ENCODE data around the gene RTN4RL2.

The RTN4RL2 gene

GRCh38 chr11:57444362-57445121, 15.8 kb upstream of the RTN4RL2 start:
- TF ChIP-seq GATA3 (IDR thresholded peaks at IDR 0.05; ENCODE audit: low read depth, low read length) (no peak), GATA2 (IDR thresholded peaks at IDR 0.05; ENCODE audit: low read depth, low read length) (no peak)

DNA sequence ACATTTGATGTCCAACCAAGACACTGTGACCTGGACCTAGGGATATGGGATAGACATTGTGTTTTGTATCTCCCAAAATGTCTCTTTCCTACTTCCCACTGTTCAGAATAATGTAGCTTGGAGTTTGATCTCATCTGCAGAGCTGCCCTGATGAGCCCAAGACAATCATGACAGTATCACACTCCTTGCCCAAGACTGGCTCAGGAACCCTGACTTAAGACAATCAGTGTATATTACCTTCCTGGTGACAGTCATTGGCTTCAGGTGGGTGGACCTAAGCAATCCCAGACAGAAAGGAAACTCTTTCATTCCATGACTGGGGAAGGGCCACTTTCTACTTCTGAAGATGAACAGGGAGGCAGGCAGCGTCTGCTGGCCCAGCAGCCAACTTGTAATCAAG, 14.3 kb upstream of the RTN4RL2 start:
- no peak for TF ChIP-seq GATA2 (IDR thresholded peaks at IDR 0.05; ENCODE audit: low read depth, low read length)
- TF ChIP-seq GATA3 (IDR thresholded peaks at IDR 0.05; ENCODE audit: low read depth, low read length): no peak

- TF ChIP-seq GATA3 (IDR thresholded peaks at IDR 0.05; ENCODE audit: low read depth, low read length) (no peak), GATA2 (IDR thresholded peaks at IDR 0.05; ENCODE audit: low read depth, low read length) (no peak)
Observed at GRCh38 chr11:57453543-57454177, 6.7 kb upstream of the RTN4RL2 start.

DNA sequence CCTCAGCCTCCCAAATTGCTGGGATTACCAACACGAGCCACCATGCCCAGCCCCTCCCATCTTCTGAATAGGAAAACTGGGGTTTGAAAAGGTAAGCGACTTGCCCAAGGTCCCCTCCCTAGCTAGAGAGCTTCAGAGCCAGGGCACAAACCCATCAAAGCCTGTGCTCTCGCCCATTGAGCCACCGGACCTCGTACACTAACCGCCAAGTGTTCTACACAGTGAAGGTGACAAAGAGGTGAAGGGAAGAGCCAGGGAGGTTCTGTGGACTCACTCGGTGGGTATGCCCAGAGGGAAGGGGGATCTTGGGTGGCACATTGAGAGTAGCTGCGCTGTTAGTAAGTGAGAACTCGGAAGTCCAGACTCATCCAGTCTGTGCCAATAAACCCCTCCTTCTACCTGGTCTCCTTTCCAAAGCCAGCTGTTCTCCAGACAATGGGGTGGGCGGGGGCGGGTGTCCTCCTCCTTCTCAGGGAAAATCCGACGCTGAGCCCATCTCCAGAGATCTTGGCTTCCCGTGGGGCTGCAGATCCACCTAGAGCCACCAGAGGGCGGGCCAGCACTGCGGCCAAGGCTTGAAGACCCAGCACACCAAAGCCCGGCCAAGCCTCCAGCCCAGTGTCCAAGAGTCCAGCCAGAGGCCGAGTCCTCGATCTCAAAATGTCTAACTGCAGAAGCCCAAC, 3.2 kb upstream of the RTN4RL2 start:
- TF ChIP-seq GATA3 (IDR thresholded peaks at IDR 0.05; ENCODE audit: low read depth, low read length) (no peak), GATA2 (IDR thresholded peaks at IDR 0.05; ENCODE audit: low read depth, low read length) (no peak)

DNA sequence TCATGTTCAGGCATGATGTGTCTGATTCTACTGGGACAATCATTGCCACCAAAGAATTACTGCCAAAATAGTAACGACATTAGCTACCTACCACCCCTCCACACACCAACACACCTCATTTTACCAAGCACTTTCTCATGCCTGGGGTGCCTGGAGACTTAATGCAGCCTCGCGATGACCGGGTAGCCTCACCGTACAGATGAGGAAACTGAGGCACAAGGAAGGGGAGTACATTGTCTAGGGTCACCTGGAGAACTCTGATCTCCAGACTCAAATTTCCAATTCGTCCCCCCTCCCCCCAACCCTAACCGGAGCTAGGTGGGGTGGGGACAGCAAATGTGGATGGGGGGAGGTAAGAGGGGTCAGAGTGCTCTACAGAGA, 2.7 kb upstream of the RTN4RL2 start:
- no peak for TF ChIP-seq GATA3 (IDR thresholded peaks at IDR 0.05; ENCODE audit: low read depth, low read length)
- no peak for TF ChIP-seq GATA2 (IDR thresholded peaks at IDR 0.05; ENCODE audit: low read depth, low read length)

DNA sequence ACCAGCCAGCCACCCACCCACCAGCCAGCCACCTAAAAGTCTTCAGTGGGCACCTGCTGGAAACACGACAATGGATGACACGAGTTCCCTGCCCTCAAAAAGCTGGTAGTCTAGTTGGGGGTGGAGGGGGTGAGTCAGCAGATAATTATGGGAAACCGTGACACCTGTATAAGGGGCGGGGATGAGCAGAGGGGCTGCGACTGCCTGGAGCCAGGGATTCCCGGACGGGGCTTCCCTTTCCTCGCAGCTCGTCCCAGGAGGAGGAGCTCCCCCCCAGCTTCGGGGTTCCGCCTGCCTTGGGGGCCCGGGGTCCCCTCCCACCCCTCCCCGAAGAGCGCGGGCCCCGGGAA, 2.3 kb upstream of the RTN4RL2 start:
- TF ChIP-seq GATA3 (IDR thresholded peaks at IDR 0.05; ENCODE audit: low read depth, low read length): no peak
- TF ChIP-seq GATA2 (IDR thresholded peaks at IDR 0.05; ENCODE audit: low read depth, low read length): no peak

DNA sequence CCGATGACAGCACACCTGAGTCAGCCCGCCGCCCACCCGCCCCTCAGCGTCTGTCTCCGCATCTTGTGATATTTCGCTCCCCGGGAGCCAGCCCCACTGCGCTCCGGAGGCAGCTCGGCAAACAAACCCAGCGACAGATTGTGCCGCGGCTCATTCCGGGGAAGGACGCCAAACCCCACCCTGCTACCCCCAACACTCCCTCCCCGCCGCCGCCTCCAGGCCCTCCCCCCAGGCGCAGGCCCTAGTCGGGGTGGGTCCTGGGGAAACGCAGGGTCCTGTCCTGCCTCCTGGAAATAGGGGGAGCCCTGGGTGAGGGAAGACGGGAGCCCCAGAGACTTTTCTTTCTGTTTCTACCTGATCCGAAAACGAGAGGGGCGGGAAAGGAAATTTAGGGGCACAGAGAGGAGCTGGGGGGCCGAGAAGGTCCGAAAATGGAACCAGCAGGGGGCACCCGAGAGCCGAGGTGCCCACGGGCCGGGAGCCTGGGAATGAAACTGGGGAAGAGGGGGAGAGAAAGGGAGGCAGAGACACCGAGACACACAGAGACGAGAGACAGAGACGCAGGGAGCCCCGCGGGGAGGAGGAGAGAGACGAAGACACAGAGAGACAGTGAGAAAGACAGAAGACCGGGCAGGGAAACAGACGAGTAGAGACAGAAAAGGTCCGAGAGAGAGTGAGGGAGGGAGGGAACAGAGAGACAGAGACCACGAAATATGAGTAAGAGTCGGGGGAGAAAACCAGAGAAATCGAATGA, 1.7 kb upstream of the RTN4RL2 start:
- TF ChIP-seq GATA3 (IDR thresholded peaks at IDR 0.05; ENCODE audit: low read depth, low read length) (no peak), GATA2 (IDR thresholded peaks at IDR 0.05; ENCODE audit: low read depth, low read length) (no peak)

GRCh38 chr11:57459164-57460021, 935 bp upstream of the RTN4RL2 start:
- TF ChIP-seq GATA3 (IDR thresholded peaks at IDR 0.05; ENCODE audit: low read depth, low read length): no peak
- TF ChIP-seq GATA2 (IDR thresholded peaks at IDR 0.05; ENCODE audit: low read depth, low read length): peak; percentile 21; the same call in 1 of the 2 replicates

- TF ChIP-seq GATA3 (IDR thresholded peaks at IDR 0.05; ENCODE audit: low read depth, low read length): no peak
- peak; percentile 5; the same call in 1 of the 2 replicates for TF ChIP-seq GATA2 (IDR thresholded peaks at IDR 0.05; ENCODE audit: low read depth, low read length)
Observed at GRCh38 chr11:57460758-57461749, 726 bp downstream of the RTN4RL2 start.

GRCh38 chr11:57461841-57462489, 1.6 kb downstream of the RTN4RL2 start:
- TF ChIP-seq GATA3 (IDR thresholded peaks at IDR 0.05; ENCODE audit: low read depth, low read length) (no peak), GATA2 (IDR thresholded peaks at IDR 0.05; ENCODE audit: low read depth, low read length) (no peak)

GRCh38 chr11:57462597-57462996, 2.3 kb downstream of the RTN4RL2 start:
- TF ChIP-seq GATA2 (IDR thresholded peaks at IDR 0.05; ENCODE audit: low read depth, low read length): no peak
- TF ChIP-seq GATA3 (IDR thresholded peaks at IDR 0.05; ENCODE audit: low read depth, low read length): no peak
